SU-DHL-6 (cell line): ENCODE results near the gene TPSB2.

Source experiments
- H2AFZ ChIP-seq: fragments of 200-600 bp; sonication (generic); 2 replicates; pipeline ENCODE4 v1.6.1; 2014; ENCODE audit warnings: low read depth, mild to moderate bottlenecking, moderate library complexity, mixed read lengths, antibody characterized with exemption, low read length; ENCODE audit not compliant: severe bottlenecking
- H3F3A ChIP-seq: fragments of 200-600 bp; shearing (Covaris generic); 2 replicates; pipeline ENCODE4 v1.6.0; 2016; ENCODE audit warnings: antibody characterized with exemption, mild to moderate bottlenecking; ENCODE audit not compliant: insufficient read depth
- H3K27ac ChIP-seq: fragments of 200-600 bp; sonication (generic); 2 replicates; pipeline ENCODE4 v1.5.1; 2016; ENCODE audit warnings: low read depth, mild to moderate bottlenecking, low read length, moderate library complexity, mixed read lengths
- H3K27me3 ChIP-seq: fragments of 200-600 bp; sonication (generic), shearing (Covaris generic); 2 replicates; pipeline ENCODE4 v1.6.0; 2014; ENCODE audit warnings: mild to moderate bottlenecking, low read length
- H3K36me3 ChIP-seq: fragments of 200-600 bp; sonication (generic); 2 replicates; pipeline ENCODE4 v1.6.1; 2014; ENCODE audit warnings: mild to moderate bottlenecking, low read length, mixed read lengths
- H3K4me2 ChIP-seq: fragments of 300-600, 200-600 bp; shearing (Covaris generic), sonication (generic); 2 replicates; pipeline ENCODE4 v1.6.0; 2014; ENCODE audit warnings: low read length, low read depth, mild to moderate bottlenecking; ENCODE audit not compliant: poor library complexity, severe bottlenecking
- H3K4me3 ChIP-seq: fragments of 200-600 bp; sonication (generic); 2 replicates; pipeline ENCODE4 v1.5.1; 2014; ENCODE audit warnings: antibody characterized with exemption, low read length, mild to moderate bottlenecking, mixed read lengths; ENCODE audit not compliant: insufficient read depth, poor library complexity, severe bottlenecking
- H3K79me2 ChIP-seq: fragments of 200-600 bp; sonication (generic); 2 replicates; pipeline ENCODE4 v1.6.1; 2014; ENCODE audit warnings: mild to moderate bottlenecking, low read length, moderate library complexity; ENCODE audit not compliant: insufficient read depth
- H3K9ac ChIP-seq: fragments of 200-600 bp; sonication (generic); 2 replicates; pipeline ENCODE4 v1.7.0; 2014; ENCODE audit warnings: mild to moderate bottlenecking, low read length
- H3K9me2 ChIP-seq: fragments of 200-600 bp; sonication (generic); replicated peaks from 2 replicates; pipeline ENCODE4 v1.6.1; 2014; ENCODE audit warnings: low read length; ENCODE audit not compliant: insufficient read depth
- H3K9me3 ChIP-seq: fragments of 200-600 bp; sonication (generic); 2 replicates; pipeline ENCODE4 v1.6.1; 2014; ENCODE audit warnings: low read length, mixed read lengths; ENCODE audit not compliant: insufficient read depth
- H4K20me1 ChIP-seq: fragments of 200-600 bp; sonication (generic); 2 replicates; pipeline ENCODE4 v1.6.1; 2014; ENCODE audit warnings: low read depth, mild to moderate bottlenecking, antibody characterized with exemption, low read length, moderate library complexity, mixed read lengths
- CTCF ChIP-seq: fragments of 200-600 bp; sonication (generic); IDR thresholded peaks from one replicate; pipeline ENCODE4 v1.5.1; 2017; ENCODE audit warnings: antibody characterized with exemption, mild to moderate bottlenecking, low read length, moderate library complexity; ENCODE audit not compliant: insufficient read depth, poor library complexity, severe bottlenecking
- EZH2phosphoT487 ChIP-seq: fragments of 200-600 bp; sonication (generic), shearing (Covaris generic); conservative IDR thresholded peaks from 2 replicates; pipeline ENCODE4 v1.6.1; 2018; ENCODE audit warnings: mild to moderate bottlenecking, antibody characterized with exemption, low read length, moderate library complexity, mixed read lengths

The TPSB2 gene

DNA sequence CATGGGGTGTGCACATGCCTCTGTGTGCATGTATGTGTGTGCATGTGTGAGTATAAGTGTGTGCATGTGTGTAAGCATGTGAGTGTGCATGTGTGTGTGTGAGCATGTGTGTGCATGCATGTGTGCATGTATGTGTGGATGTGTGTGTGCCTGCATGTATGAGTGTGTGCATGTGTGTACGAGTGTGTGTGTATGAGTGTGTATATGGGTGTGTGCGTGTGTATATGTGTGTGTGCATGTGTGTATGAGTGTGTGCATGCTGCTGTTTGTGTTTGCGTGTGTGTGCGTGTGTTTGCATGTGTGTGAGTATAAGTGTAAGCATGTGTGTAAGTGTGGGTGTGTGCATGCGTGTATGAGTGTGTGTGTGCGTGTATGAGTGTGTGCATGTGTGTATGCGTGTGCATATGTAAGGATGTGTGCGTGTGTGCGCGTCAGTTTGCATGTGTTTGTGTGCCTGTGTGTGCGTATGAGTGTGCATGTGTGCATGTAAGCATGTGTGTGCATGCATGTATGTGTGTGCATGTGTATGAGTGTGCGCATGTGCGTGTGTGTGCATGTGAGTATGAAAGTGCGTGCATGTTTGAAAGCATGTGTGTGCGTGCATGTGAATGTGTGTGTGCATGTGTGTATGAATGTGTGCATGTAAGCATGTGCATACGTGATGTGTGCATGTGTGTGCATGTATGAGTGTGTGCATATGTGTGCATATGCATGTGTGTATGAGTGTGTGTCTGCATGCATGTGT, 34.5 kb upstream of the TPSB2 start:
- H2AFZ ChIP-seq: no peak overlapping the region
- H3K79me2 ChIP-seq: no peaks in the 10 kb centered on the region
- no peak overlapping the region for H3K9ac ChIP-seq
- H3F3A ChIP-seq: no peaks in the 10 kb centered on the region
- no peak for TF ChIP-seq EZH2phosphoT487
- TF ChIP-seq CTCF: no peak
- H3K27me3 ChIP-seq: no peaks in the 10 kb centered on the region
- no peaks in the 10 kb centered on the region for H3K36me3 ChIP-seq
- no peak overlapping the region for H3K27ac ChIP-seq
- no peak overlapping the region for H3K4me3 ChIP-seq
- no peaks in the 10 kb centered on the region for H3K9me2 ChIP-seq
- no peak overlapping the region for H3K4me2 ChIP-seq
- H4K20me1 ChIP-seq: no peaks in the 10 kb centered on the region
- 0 out of 2 replicates have a peak, but pooled peaks cover 9% of the 10 kb centered on the region for H3K9me3 ChIP-seq

- TF ChIP-seq CTCF (no peak), EZH2phosphoT487 (no peak)
- no peaks in the 10 kb centered on the region for H3K27me3 ChIP-seq
- no peak overlapping the region for H2AFZ ChIP-seq
- H3K36me3 ChIP-seq: no peaks in the 10 kb centered on the region
- H3K9me2 ChIP-seq: no peaks in the 10 kb centered on the region
- no peak overlapping the region for H3K4me2 ChIP-seq
- no peak overlapping the region for H3K4me3 ChIP-seq
- H3K9ac ChIP-seq: no peak overlapping the region
- 0 out of 2 replicates have a peak, but pooled peaks cover 9% of the 10 kb centered on the region for H3K9me3 ChIP-seq
- no peaks in the 10 kb centered on the region for H3F3A ChIP-seq
- no peaks in the 10 kb centered on the region for H4K20me1 ChIP-seq
- no peaks in the 10 kb centered on the region for H3K79me2 ChIP-seq
- H3K27ac ChIP-seq: no peak overlapping the region
Observed at GRCh38 chr16:1263591-1264344, 33.8 kb upstream of the TPSB2 start.

- no peaks in the 10 kb centered on the region for H4K20me1 ChIP-seq
Observed at GRCh38 chr16:1262846-1263221, 32.9 kb upstream of the TPSB2 start.

More at GRCh38 chr16:1262846-1263221, 32.9 kb upstream of the TPSB2 start:
- Histone ChIP-seq H3F3A (no peaks in the 10 kb centered on the region), H2AFZ (no peak overlapping the region), H3K79me2 (no peaks in the 10 kb centered on the region), H3K9me2 (no peaks in the 10 kb centered on the region), H3K9ac (no peak overlapping the region), H3K27me3 (no peaks in the 10 kb centered on the region), H3K27ac (no peak overlapping the region), H3K4me2 (no peak overlapping the region), H3K36me3 (no peaks in the 10 kb centered on the region), H3K9me3 (0 out of 2 replicates have a peak, but pooled peaks cover 9% of the 10 kb centered on the region), H3K4me3 (no peak overlapping the region)
- TF ChIP-seq EZH2phosphoT487 (no peak), CTCF (no peak)
